B cell (primary cell): ENCODE results near the gene ABCA13. TPM values are rescaled to one million over a fixed set of nuclear protein-coding genes. Genes with fewer than 3 reads are reported as not detected.

Experiments used
- ATAC-seq: fragments of 200-7000 bp; cut with Tn5 transposase; one replicate; pipeline ENCODE4 v1.10.0; 2021; ENCODE audit warnings: low read depth, mild to moderate bottlenecking, moderate number of reproducible peaks, moderate library complexity
- CTCF ChIA-PET: fragments of 350-600 bp; sonication (Branson Sonifier 250); formaldehyde crosslinking; loops from one replicate; lab custom pipeline; 2021; ENCODE audit warnings: antibody characterized with exemption, inconsistent platforms; lab: Charles Lee
- POLR2A ChIA-PET: fragments of 350-600 bp; sonication (Branson Sonifier 250); formaldehyde crosslinking; loops from one replicate; lab custom pipeline; 2021; ENCODE audit warnings: antibody characterized with exemption; lab: Charles Lee
- DNase-seq: peaks from one replicate; pipeline ENCODE4 v3.0.0; 2013
- H2AFZ ChIP-seq: 2 replicates; pipeline ENCODE4 v1.6.1; 2012; ENCODE audit warnings: mild to moderate bottlenecking, low read depth, low read length; ENCODE audit not compliant: insufficient read depth, poor library complexity, severe bottlenecking
- H3K27ac ChIP-seq, 2 donors: 1 replicate in 1 of 2; 2 replicates in 1 of 2; pipeline ENCODE4 v1.5.1; 2012 to 2013; ENCODE audit warnings: low read length in 2 of 2, mild to moderate bottlenecking in 2 of 2, moderate library complexity in 1 of 2
- H3K27me3 ChIP-seq, 4 experiments: fragments of 200-600 bp in 1 of 4; sonication (generic) in 1 of 4; replicated peaks in 1 of 4; 1 replicate in 2 of 4; 2 replicates in 2 of 4; pipeline versions ENCODE4 v1.6.1 to v1.7.0; 2013 to 2016; ENCODE audit warnings: low read length in 3 of 4, mild to moderate bottlenecking in 2 of 4, mixed read lengths in 1 of 4, moderate library complexity in 1 of 4; ENCODE audit not compliant: insufficient read depth in 4 of 4, control insufficient read depth in 3 of 4; ENCODE audit errors: control extremely low read depth in 1 of 4
- H3K36me3 ChIP-seq, 2 experiments: replicated peaks in 1 of 2; 1 replicate in 1 of 2; 2 replicates in 1 of 2; pipeline versions ENCODE4 v1.6.1 to v1.7.1; 2013; ENCODE audit warnings: low read length in 1 of 2; ENCODE audit not compliant: insufficient read depth in 2 of 2, control insufficient read depth in 1 of 2; ENCODE audit errors: control extremely low read depth in 1 of 2, extremely low read depth in 1 of 2
- H3K4me1 ChIP-seq, 2 donors: fragments of 200-600 bp in 1 of 2; sonication (generic) in 1 of 2; 1 replicate in 1 of 2; 2 replicates in 1 of 2; pipeline versions ENCODE4 v1.5.1 to v1.6.1; 2013 to 2017; ENCODE audit warnings: low read length in 2 of 2; ENCODE audit not compliant: control insufficient read depth in 2 of 2, insufficient read depth in 2 of 2
- H3K4me2 ChIP-seq: replicated peaks from 2 replicates; pipeline ENCODE3; 2012; ENCODE audit warnings: mild to moderate bottlenecking, low read depth, low read length; ENCODE audit not compliant: poor library complexity, severe bottlenecking
- H3K4me3 ChIP-seq, 5 experiments: fragments of 200-600 bp in 1 of 5; sonication (generic) in 1 of 5; 1 replicate in 3 of 5; 2 replicates in 2 of 5; pipeline versions ENCODE4 v1.5.1 to v1.7.0; 2011 to 2016; ENCODE audit warnings: low read length in 4 of 5, mild to moderate bottlenecking in 4 of 5, low read depth in 2 of 5, control low read depth in 1 of 5, moderate library complexity in 1 of 5; ENCODE audit not compliant: insufficient read depth in 1 of 5; ENCODE audit errors: control extremely low read depth in 1 of 5, extremely low read depth in 1 of 5
- H3K79me2 ChIP-seq: fragments of 200-600 bp; sonication (generic); one replicate; pipeline ENCODE4 v1.6.0; 2016; ENCODE audit warnings: low read length; ENCODE audit not compliant: control insufficient read depth, insufficient read depth
- H3K9ac ChIP-seq: fragments of 200-600 bp; sonication (generic); 2 replicates; pipeline ENCODE4 v1.6.1; 2017; ENCODE audit warnings: mild to moderate bottlenecking, low read length, moderate library complexity
- H3K9me3 ChIP-seq, 3 donors: one replicate each; pipeline versions ENCODE4 v1.6.1 to v1.7.1; 2013; ENCODE audit warnings: low read length in 2 of 3; ENCODE audit not compliant: control insufficient read depth in 2 of 3, insufficient read depth in 1 of 3; ENCODE audit errors: control extremely low read depth in 1 of 3
- H4K20me1 ChIP-seq: 2 replicates; pipeline ENCODE4 v1.6.0; 2012; ENCODE audit warnings: mild to moderate bottlenecking, low read length; ENCODE audit not compliant: insufficient read depth, control insufficient read depth, poor library complexity, severe bottlenecking
- H3K27ac Mint-ChIP-seq: one replicate; pipeline ENCODE4 v1.8.0; 2021; ENCODE audit warnings: mixed read lengths
- H3K27me3 Mint-ChIP-seq: one replicate; pipeline ENCODE4 v1.8.0; 2021; ENCODE audit warnings: mixed read lengths
- H3K4me1 Mint-ChIP-seq: one replicate; pipeline ENCODE4 v1.8.0; 2021; ENCODE audit warnings: mixed read lengths
- H3K4me3 Mint-ChIP-seq: one replicate; pipeline ENCODE4 v1.8.0; 2021; ENCODE audit warnings: mixed read lengths
- H3K9me3 Mint-ChIP-seq: one replicate; pipeline ENCODE4 v1.8.0; 2022; ENCODE audit warnings: mixed read lengths; ENCODE audit not compliant: insufficient read depth
- EZH2 ChIP-seq: IDR thresholded peaks from 2 replicates; pipeline ENCODE4 v1.6.1; 2012; ENCODE audit warnings: borderline replicate concordance, low read depth, mild to moderate bottlenecking, moderate library complexity, low read length; ENCODE audit not compliant: insufficient read depth, poor library complexity, severe bottlenecking
- WGBS: methylation state at CpG from one replicate; pipeline ENCODE4 v1.1.5; 2013; ENCODE audit warnings: missing lambda C conversion rate; ENCODE audit not compliant: insufficient coverage; 5-methylcytosine and 5-hydroxymethylcytosine counted together
- intact Hi-C: fragments of 100-400 bp; cut with micrococcal nuclease; formaldehyde crosslinking; loops from one replicate; pipeline ENCODE4 v1.10.0; 2022
- polyA plus RNA-seq: library from polyadenylated mRNA; depleted of rRNA; stranded (reverse); fragments of >200 nt; gene quantifications from 2 replicates; pipeline ENCODE4 v1.2.3, GENCODE V29; 2012
- total RNA-seq, 2 donors: library from RNA; stranded (reverse); fragments of 120-200 nt in 1 of 2; gene quantifications; 1 replicate in 1 of 2; 2 replicates in 1 of 2; pipeline versions ENCODE4 v1.2.3 to v1.2.4, GENCODE V29; 2013 to 2022
- TF ChIP-seq, protein P1 (sequence below): fragments of 200-600 bp; IDR thresholded peaks from one replicate; pipeline ENCODE4 v1.8.0; 2022; ENCODE audit warnings: antibody characterized with exemption, mild to moderate bottlenecking

ABCA13 gene
- total and polyA plus RNA-seq, 2 donors (not counting 1 experiment from before 2014, with no cell fraction given): not detected

DNA sequence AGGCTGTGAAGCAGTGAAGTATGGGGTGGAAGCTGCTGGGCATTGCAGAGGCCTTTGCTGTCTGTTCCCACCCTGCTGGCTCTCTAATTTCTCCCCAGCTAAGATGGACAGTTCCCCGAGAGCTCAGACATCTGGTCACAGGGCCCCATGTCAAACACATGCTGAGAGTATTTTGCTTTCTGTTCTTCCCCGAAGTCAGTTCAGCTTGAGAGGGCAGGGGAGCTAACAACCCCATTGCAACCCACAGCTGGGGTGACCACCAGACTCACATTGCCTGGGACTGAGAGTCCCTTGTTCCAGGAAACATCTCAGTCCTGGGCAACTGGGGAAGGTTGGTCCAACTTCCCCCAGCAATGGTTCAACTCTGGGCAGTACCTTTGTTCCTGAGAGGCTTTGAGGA is 52.8 kb downstream of the ABCA13 start:
- no peak overlapping the region for H3K4me3 Mint-ChIP-seq
- H3K36me3 ChIP-seq: no peaks in the 10 kb centered on the region
- intact Hi-C loops: no loop called here
- H3K4me1 ChIP-seq: no peaks in the 10 kb centered on the region
- no peaks in the 10 kb centered on the region for H3K9me3 Mint-ChIP-seq
- no peaks in the 10 kb centered on the region for H3K4me1 Mint-ChIP-seq
- DNase-seq (no peak), ATAC-seq (no peak)
- H3K27ac Mint-ChIP-seq: no peak overlapping the region
- ChIA-PET POLR2A (no interaction called here), CTCF (no interaction called here)
- no peak overlapping the region for H3K9ac ChIP-seq
- H3K27me3 Mint-ChIP-seq: no peaks in the 10 kb centered on the region
- no peak overlapping the region for H2AFZ ChIP-seq
- H3K27ac ChIP-seq: no peak overlapping the region
- no peak overlapping the region for H3K4me2 ChIP-seq
- no peaks in the 10 kb centered on the region for H3K79me2 ChIP-seq
- H3K27me3 ChIP-seq: no peaks in the 10 kb centered on the region
- 95% methylated on average over 2 of the region's 2 CpGs for WGBS
- H4K20me1 ChIP-seq: no peaks in the 10 kb centered on the region
- no peak overlapping the region for H3K4me3 ChIP-seq
- H3K9me3 ChIP-seq: no peaks in the 10 kb centered on the region
- TF ChIP-seq, protein P1, sequence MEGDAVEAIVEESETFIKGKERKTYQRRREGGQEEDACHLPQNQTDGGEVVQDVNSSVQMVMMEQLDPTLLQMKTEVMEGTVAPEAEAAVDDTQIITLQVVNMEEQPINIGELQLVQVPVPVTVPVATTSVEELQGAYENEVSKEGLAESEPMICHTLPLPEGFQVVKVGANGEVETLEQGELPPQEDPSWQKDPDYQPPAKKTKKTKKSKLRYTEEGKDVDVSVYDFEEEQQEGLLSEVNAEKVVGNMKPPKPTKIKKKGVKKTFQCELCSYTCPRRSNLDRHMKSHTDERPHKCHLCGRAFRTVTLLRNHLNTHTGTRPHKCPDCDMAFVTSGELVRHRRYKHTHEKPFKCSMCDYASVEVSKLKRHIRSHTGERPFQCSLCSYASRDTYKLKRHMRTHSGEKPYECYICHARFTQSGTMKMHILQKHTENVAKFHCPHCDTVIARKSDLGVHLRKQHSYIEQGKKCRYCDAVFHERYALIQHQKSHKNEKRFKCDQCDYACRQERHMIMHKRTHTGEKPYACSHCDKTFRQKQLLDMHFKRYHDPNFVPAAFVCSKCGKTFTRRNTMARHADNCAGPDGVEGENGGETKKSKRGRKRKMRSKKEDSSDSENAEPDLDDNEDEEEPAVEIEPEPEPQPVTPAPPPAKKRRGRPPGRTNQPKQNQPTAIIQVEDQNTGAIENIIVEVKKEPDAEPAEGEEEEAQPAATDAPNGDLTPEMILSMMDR: no peak
- no peak for TF ChIP-seq EZH2

DNA sequence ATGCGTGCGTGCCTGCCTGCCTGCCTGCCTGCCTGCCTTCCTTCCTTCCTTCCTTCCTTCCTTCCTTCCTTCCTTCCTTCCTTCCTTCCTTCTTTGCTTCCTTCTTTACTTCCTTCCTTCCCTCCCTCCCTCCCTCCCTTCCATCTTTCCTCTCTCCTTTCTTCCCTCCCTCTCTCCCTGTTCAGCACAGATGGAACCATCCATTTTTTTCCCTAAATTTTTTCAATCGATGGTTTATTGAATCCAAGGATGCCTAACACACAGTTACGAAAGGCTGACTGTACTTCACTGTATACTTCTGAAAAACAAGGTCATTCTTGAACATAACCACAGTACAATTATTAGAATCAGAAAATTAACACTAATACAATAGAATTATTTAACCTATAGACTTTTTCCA is 53.8 kb downstream of the ABCA13 start:
- Histone ChIP-seq H4K20me1 (no peaks in the 10 kb centered on the region), H3K36me3 (no peaks in the 10 kb centered on the region), H3K27ac (no peak overlapping the region), H3K9ac (no peak overlapping the region), H3K27me3 (no peaks in the 10 kb centered on the region), H2AFZ (no peak overlapping the region), H3K4me2 (no peak overlapping the region), H3K9me3 (no peaks in the 10 kb centered on the region), H3K4me1 (no peaks in the 10 kb centered on the region), H3K79me2 (no peaks in the 10 kb centered on the region), H3K4me3 (no peak overlapping the region)
- WGBS: 100% methylated on average over 1 of the region's 4 CpGs
- no peak for DNase-seq
- intact Hi-C loops: no loop called here
- peaks cover 2% of the 10 kb centered on the region for H3K9me3 Mint-ChIP-seq
- no peak overlapping the region for H3K27ac Mint-ChIP-seq
- H3K4me3 Mint-ChIP-seq: no peak overlapping the region
- no peaks in the 10 kb centered on the region for H3K27me3 Mint-ChIP-seq
- TF ChIP-seq EZH2: no peak
- TF ChIP-seq, protein P1: no peak
- POLR2A ChIA-PET: no interaction called here
- H3K4me1 Mint-ChIP-seq: no peaks in the 10 kb centered on the region
- ATAC-seq: no peak
- CTCF ChIA-PET: interaction anchor here (0.6 kb wide), 1 partner anchor 1211 kb away, joined by 3 read pairs; no protein-coding TSS in a partner anchor
